ENCODE results near the gene DEFB132. TPM values are rescaled to one million over a fixed set of nuclear protein-coding genes. Genes with fewer than 3 reads are reported as not detected.

DEFB132 gene
- total RNA-seq, 1 experiment from 2014 or later = not detected

DNA sequence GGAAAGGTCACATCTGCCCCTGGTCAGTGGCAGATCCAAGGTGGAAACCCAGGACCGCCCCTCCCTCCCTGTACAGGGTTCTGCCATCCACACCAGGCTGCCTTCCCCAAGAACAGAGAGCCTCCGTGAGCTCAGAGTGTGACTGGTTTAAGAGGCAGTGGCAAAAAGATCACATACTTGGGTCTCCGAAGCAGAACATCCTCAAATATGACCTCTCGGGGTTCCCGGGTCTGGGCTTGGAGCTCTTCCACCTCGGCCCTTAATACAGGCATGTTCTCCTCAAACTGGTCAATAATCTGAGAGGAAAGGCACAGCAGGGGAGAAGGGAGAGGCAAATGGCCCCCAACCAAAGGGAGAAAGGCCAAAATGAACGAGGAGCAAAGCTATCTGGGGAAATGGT lies 18.3 kb downstream of the DEFB132 start:
- peaks cover 19% of the 10 kb centered on the region for H3K36me3 ChIP-seq (ENCODE audit: insufficient read depth, low read length, poor library complexity, severe bottlenecking)
- H3K4me1 ChIP-seq (ENCODE audit: insufficient read depth, low read length, poor library complexity, severe bottlenecking) = no peaks in the 10 kb centered on the region
- no peaks in the 10 kb centered on the region for H3K9me3 ChIP-seq (ENCODE audit: low read depth, low read length, poor library complexity, severe bottlenecking)
- intact Hi-C loops (cut with micrococcal nuclease; ENCODE audit: unreplicated experiment) = no loop called here
- no peak overlapping the region for H3K27ac ChIP-seq (ENCODE audit: low read depth, low read length, poor library complexity, severe bottlenecking)
- ChIA-PET CTCF (no interaction called here), POLR2A (ENCODE audit: low non-redundant PET) (no interaction called here)
- no peak for DNase-seq (ENCODE audit: low spot score)
- H3K27me3 ChIP-seq (replicated peaks; ENCODE audit: insufficient read depth, low read depth, low read length, poor library complexity) = no peaks in the 10 kb centered on the region
- no peak overlapping the region for H3K4me3 ChIP-seq (ENCODE audit: low read depth, low read length, poor library complexity, severe bottlenecking)
- TF ChIP-seq EZH2 (IDR thresholded peaks at IDR 0.05; ENCODE audit: borderline replicate concordance, low read depth, low read length, poor library complexity, severe bottlenecking) = no peak
- BruUV-seq (replicated peaks) = no TSS peak

DNA sequence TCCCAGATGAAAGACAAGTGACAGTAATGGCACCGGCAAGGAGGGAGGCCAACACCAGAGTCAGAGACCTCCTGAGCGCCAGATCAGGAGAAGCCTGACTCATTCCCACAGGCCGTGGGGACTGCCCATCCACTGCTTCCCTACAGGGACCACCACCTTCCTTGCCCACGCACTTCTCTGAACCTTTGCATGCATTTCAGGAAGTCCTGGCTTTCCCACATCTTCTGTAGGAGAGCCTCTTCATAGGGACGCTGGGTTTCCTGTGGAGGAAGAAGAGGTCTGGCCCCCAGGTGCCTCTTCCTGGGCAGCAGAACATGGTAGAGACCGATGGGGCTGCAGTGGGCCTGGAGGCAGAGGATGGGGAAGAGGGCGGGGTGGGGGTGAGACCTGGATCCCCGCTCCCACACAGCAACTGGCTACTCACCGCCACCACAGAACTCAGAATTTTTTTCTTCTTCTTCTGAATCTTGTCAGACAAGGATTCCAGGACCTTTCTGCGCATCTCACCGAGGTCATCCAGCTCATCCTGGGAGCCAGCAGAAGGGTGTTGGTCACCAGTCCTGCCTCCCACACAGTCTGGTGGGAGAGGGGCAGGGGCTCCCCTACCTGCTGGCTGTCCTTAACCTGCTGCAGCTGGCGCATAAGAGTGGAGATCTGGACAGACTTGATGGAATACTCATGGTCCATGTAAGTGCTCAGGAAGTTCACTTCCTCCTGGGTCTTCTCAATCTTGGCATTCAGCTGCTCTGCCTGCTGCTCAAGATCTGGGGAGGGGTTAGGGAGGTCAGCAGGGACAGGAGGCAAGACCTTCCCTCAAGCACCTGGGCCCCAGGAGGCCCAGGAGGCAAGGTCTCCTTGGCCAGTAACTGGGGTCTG lies 19.3 kb downstream of the DEFB132 start:
- BruUV-seq (replicated peaks) = no TSS peak
- TF ChIP-seq EZH2 (IDR thresholded peaks at IDR 0.05; ENCODE audit: borderline replicate concordance, low read depth, low read length, poor library complexity, severe bottlenecking) (no peak), CTCF (conservative IDR thresholded peaks at IDR 0.05; ENCODE audit: low read depth, low read length) (no peak)
- no peak overlapping the region for H3K27ac ChIP-seq (ENCODE audit: low read depth, low read length, poor library complexity, severe bottlenecking)
- intact Hi-C loops (cut with micrococcal nuclease; ENCODE audit: unreplicated experiment) = no loop called here
- no peaks in the 10 kb centered on the region for H3K9me3 ChIP-seq (ENCODE audit: low read depth, low read length, poor library complexity, severe bottlenecking)
- ChIA-PET CTCF (interaction anchor here (0.5 to 0.6 kb wide), 2 partner anchors 29 to 54 kb away, joined by 5 to 6 read pairs; no protein-coding TSS in a partner anchor), POLR2A (ENCODE audit: low non-redundant PET) (interaction anchor here (0.7 kb wide), 1 partner anchor 9 kb away, joined by 3 read pairs; no protein-coding TSS in a partner anchor)
- no peaks in the 10 kb centered on the region for H3K27me3 ChIP-seq (replicated peaks; ENCODE audit: insufficient read depth, low read depth, low read length, poor library complexity)
- peaks cover 19% of the 10 kb centered on the region for H3K36me3 ChIP-seq (ENCODE audit: insufficient read depth, low read length, poor library complexity, severe bottlenecking)
- no peaks in the 10 kb centered on the region for H3K4me1 ChIP-seq (ENCODE audit: insufficient read depth, low read length, poor library complexity, severe bottlenecking)
- no peak for DNase-seq (ENCODE audit: low spot score)
- no peak overlapping the region for H3K4me3 ChIP-seq (ENCODE audit: low read depth, low read length, poor library complexity, severe bottlenecking)

DNA sequence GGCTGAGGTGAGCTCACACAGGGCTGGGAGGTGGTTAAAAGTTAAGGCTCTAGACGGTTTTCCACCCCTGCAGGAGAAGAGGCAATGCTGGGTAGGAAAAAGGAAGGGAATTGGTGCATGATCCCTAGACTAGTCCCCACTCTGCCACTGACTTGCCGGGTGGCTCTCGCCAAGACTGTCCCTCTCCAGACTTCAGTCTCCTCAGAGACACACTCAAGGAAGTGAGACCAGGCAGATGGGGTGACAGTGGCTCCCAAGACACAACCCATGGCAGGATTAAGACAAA lies 19.9 kb downstream of the DEFB132 start:
- BruUV-seq (replicated peaks) = no TSS peak
- H3K27me3 ChIP-seq (replicated peaks; ENCODE audit: insufficient read depth, low read depth, low read length, poor library complexity) = no peaks in the 10 kb centered on the region
- ChIA-PET POLR2A (ENCODE audit: low non-redundant PET) (no interaction called here), CTCF (no interaction called here)
- intact Hi-C loops (cut with micrococcal nuclease; ENCODE audit: unreplicated experiment) = no loop called here
- no peak overlapping the region for H3K4me3 ChIP-seq (ENCODE audit: low read depth, low read length, poor library complexity, severe bottlenecking)
- H3K4me1 ChIP-seq (ENCODE audit: insufficient read depth, low read length, poor library complexity, severe bottlenecking) = no peaks in the 10 kb centered on the region
- no peaks in the 10 kb centered on the region for H3K9me3 ChIP-seq (ENCODE audit: low read depth, low read length, poor library complexity, severe bottlenecking)
- no peak overlapping the region for H3K27ac ChIP-seq (ENCODE audit: low read depth, low read length, poor library complexity, severe bottlenecking)
- peaks cover 19% of the 10 kb centered on the region for H3K36me3 ChIP-seq (ENCODE audit: insufficient read depth, low read length, poor library complexity, severe bottlenecking)
- no peak for DNase-seq (ENCODE audit: low spot score)
- TF ChIP-seq EZH2 (IDR thresholded peaks at IDR 0.05; ENCODE audit: borderline replicate concordance, low read depth, low read length, poor library complexity, severe bottlenecking) (no peak), CTCF (conservative IDR thresholded peaks at IDR 0.05; ENCODE audit: low read depth, low read length) (no peak)
